OCI-LY7 (cell line): ENCODE data around the gene STUM. TPM values are rescaled to one million over a fixed set of nuclear protein-coding genes. Genes with fewer than 3 reads are reported as not detected.

Experiments used
- BruUV-seq: library from RNA; stranded (reverse); fragments of 400-500 nt; replicated peaks from 2 replicates; lab custom pipeline; 2021; lab: Mats Ljungman, UMichigan
- CTCF ChIA-PET: fragments of 300-600 bp; sonication (Branson Sonifier 250); formaldehyde crosslinking; loops from one replicate; lab custom pipeline; 2022; ENCODE audit warnings: antibody characterized with exemption; ENCODE audit not compliant: unreplicated experiment; lab: Charles Lee
- POLR2A ChIA-PET: fragments of 300-600 bp; sonication (Branson Sonifier 250); formaldehyde crosslinking; loops from one replicate; lab custom pipeline; 2022; ENCODE audit warnings: antibody characterized with exemption; lab: Charles Lee
- DNase-seq: peaks from one replicate; pipeline ENCODE4 v3.0.0-alpha.2; 2015; ENCODE audit warnings: low spot score
- H2AFZ ChIP-seq: fragments of 200-600 bp; sonication (generic), shearing (Covaris generic); 2 replicates; pipeline ENCODE4 v1.6.1; 2014; ENCODE audit warnings: mild to moderate bottlenecking, antibody characterized with exemption, low read length, moderate library complexity
- H3K27ac ChIP-seq: fragments of 200-600 bp; sonication (generic); 2 replicates; pipeline ENCODE4 v1.5.1; 2014; ENCODE audit warnings: mixed run types, low read depth, mild to moderate bottlenecking, moderate library complexity, low read length, inconsistent platforms; ENCODE audit not compliant: poor library complexity, severe bottlenecking
- H3K36me3 ChIP-seq: fragments of 200-600 bp; sonication (generic); 2 replicates; pipeline ENCODE4 v1.6.1; 2014; ENCODE audit warnings: mild to moderate bottlenecking, antibody characterized with exemption, low read length, moderate library complexity, mixed read lengths; ENCODE audit not compliant: insufficient read depth
- H3K4me1 ChIP-seq: fragments of 200-600 bp; sonication (generic); 2 replicates; pipeline ENCODE4 v1.5.1; 2014; ENCODE audit warnings: mild to moderate bottlenecking, low read length; ENCODE audit not compliant: insufficient read depth, poor library complexity, severe bottlenecking
- H3K4me2 ChIP-seq: fragments of 200-600 bp; sonication (generic); 2 replicates; pipeline ENCODE4 v1.6.1; 2014; ENCODE audit warnings: mild to moderate bottlenecking, low read length
- H3K4me3 ChIP-seq: fragments of 200-600 bp; sonication (generic); 2 replicates; pipeline ENCODE4 v1.5.1; 2014; ENCODE audit warnings: mild to moderate bottlenecking, low read depth, low read length; ENCODE audit not compliant: poor library complexity, severe bottlenecking
- H3K79me2 ChIP-seq: fragments of 200-600 bp; sonication (generic); 2 replicates; pipeline ENCODE4 v1.6.1; 2016; ENCODE audit warnings: low read depth, mild to moderate bottlenecking, low read length, moderate library complexity, mixed read lengths; ENCODE audit not compliant: insufficient read depth
- H3K9me2 ChIP-seq: fragments of 200-600 bp; sonication (generic); 2 replicates; pipeline ENCODE4 v1.6.1; 2016; ENCODE audit warnings: mild to moderate bottlenecking, low read length, mixed read lengths; ENCODE audit not compliant: insufficient read depth
- H3K9me3 ChIP-seq: fragments of 200-600 bp; sonication (generic); 2 replicates; pipeline ENCODE4 v1.6.1; 2014; ENCODE audit warnings: mild to moderate bottlenecking, mixed run types, low read length, mixed read lengths
- H4K20me1 ChIP-seq: fragments of 200-600 bp; sonication (generic); 2 replicates; pipeline ENCODE4 v1.6.1; 2014; ENCODE audit warnings: mild to moderate bottlenecking, antibody characterized with exemption, low read length, moderate library complexity, mixed read lengths; ENCODE audit not compliant: insufficient read depth
- CTCF ChIP-seq: fragments of 200-600 bp; sonication (generic); conservative IDR thresholded peaks from 2 replicates; pipeline ENCODE4 v1.5.1; 2014; ENCODE audit warnings: mild to moderate bottlenecking, antibody characterized with exemption, low read length, moderate library complexity, mixed read lengths
- EZH2phosphoT487 ChIP-seq: fragments of 200-600 bp; sonication (generic); IDR thresholded peaks from 2 replicates; pipeline ENCODE4 v1.6.1; 2018; ENCODE audit warnings: low read depth, borderline replicate concordance, mild to moderate bottlenecking, mixed run types, antibody characterized with exemption, low read length, moderate library complexity, mixed read lengths
- intact Hi-C: fragments of 100-400 bp; cut with micrococcal nuclease; formaldehyde crosslinking; loops from one replicate; pipeline ENCODE4 v1.10.0; 2022; ENCODE audit not compliant: unreplicated experiment
- total RNA-seq, 2 experiments: library from RNA; depleted of rRNA in 1 of 2; stranded (reverse); fragments of >200 nt in 1 of 2; shearing (Covaris generic) in 1 of 2; gene quantifications; 2 replicates each; pipeline ENCODE4 v1.2.3, GENCODE V29; 2014 to 2022

STUM gene
- total RNA-seq, 2 experiments from 2014 or later = not detected

DNA sequence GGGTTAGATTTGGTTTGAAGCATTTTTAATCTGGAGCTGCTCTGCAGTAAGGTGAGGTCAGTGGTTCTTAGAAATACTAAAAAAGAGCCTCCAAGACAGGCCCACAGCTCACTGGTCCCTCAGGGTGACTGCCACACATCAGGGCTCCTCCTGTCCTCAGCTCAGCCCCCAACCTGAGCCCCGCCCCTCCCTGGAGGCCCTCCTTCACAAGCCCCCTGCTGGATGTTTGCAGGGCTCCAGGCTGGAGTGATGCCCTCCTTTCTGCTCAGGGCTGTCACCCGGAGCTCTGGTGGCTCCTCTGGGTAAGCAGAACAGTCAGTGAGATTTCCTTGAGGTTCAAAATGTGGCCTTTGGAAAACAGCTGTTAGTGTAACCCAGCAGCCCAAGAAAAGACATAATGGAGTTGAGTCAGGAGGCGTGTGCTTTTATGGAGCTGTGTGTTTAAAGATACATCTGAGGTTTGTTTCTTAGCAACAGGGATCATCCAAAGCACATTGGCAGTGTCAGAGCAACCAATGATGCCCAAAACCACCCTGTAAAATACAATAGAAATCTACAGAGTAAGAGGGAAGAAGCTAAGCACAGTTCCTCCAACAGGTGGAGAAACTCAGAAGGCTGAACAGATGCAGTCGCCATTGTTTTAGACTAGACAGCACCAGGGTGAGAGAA lies 21.4 kb downstream of the STUM start:
- DNase-seq = peak; percentile 67
- no peak overlapping the region for H3K4me3 ChIP-seq
- H3K79me2 ChIP-seq = no peaks in the 10 kb centered on the region
- H4K20me1 ChIP-seq = no peaks in the 10 kb centered on the region
- no peak overlapping the region for H3K27ac ChIP-seq
- H3K36me3 ChIP-seq = no peaks in the 10 kb centered on the region
- ChIA-PET CTCF (interaction anchor here (0.9 to 1.4 kb wide), 3 partner anchors 14 to 147 kb away, joined by 3 read pairs; no protein-coding TSS in a partner anchor), POLR2A (interaction anchor here (0.5 to 1.9 kb wide), 4 partner anchors 26 to 394 kb away, joined by 3 to 6 read pairs (median 4); no protein-coding TSS in a partner anchor)
- no peaks in the 10 kb centered on the region for H3K9me3 ChIP-seq
- no peak overlapping the region for H3K4me2 ChIP-seq
- no peak overlapping the region; the same call in 1 of the 2 replicates for H2AFZ ChIP-seq
- no peaks in the 10 kb centered on the region for H3K9me2 ChIP-seq
- H3K4me1 ChIP-seq = peaks cover 9% of the 10 kb centered on the region
- TF ChIP-seq CTCF (peak; percentile 76), EZH2phosphoT487 (no peak)
- no TSS peak for BruUV-seq
- intact Hi-C loops = no loop called here

DNA sequence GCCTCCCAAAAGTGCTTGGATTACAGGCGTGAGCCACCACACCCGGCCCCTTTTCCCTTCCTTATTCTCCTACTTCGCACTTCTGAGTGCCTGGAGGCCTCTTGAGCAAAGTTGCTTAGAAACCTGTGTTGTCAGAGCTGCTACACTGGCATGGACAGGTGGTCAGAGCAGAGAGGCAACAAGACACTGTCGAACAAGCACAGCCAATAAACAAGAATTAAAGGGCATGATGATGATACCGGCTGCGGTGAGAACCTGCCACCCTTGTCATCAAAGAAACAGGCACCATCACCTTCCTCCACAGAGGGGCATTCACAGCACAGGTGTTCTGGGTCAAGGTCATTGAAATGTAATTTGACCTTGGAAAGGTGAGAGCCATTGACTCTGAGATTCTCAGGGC lies 23.3 kb downstream of the STUM start:
- Histone ChIP-seq H3K4me1 (peaks cover 9% of the 10 kb centered on the region), H3K79me2 (no peaks in the 10 kb centered on the region), H3K36me3 (no peaks in the 10 kb centered on the region), H3K9me2 (no peaks in the 10 kb centered on the region), H3K4me3 (no peak overlapping the region), H4K20me1 (no peaks in the 10 kb centered on the region), H3K27ac (no peak overlapping the region), H3K4me2 (no peak overlapping the region), H3K9me3 (no peaks in the 10 kb centered on the region), H2AFZ (no peak overlapping the region)
- ChIA-PET POLR2A (no interaction called here), CTCF (no interaction called here)
- intact Hi-C loops = no loop called here
- no peak for TF ChIP-seq EZH2phosphoT487
- no peak for TF ChIP-seq CTCF
- no TSS peak for BruUV-seq
- DNase-seq = no peak

DNA sequence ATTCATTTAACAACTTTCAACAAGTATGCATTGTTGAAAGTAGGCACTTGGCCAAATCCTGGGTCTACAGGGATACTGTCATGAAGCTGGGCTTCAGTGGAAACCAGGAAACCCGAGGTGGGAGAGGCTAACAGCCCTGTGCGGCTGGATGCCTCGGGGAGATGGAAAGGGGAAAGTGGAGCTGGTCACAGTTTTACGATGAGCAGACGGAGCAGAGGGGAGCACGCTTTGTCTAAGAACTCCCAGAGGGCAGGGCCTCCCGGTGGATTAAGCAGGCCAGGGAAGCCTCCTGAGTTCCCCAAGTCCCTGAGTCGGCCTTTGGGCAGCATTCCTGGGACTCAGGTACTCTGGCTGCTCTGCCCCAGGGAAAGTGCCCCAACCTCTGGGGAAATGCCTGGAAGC lies 23.8 kb downstream of the STUM start:
- CTCF ChIA-PET = no interaction called here
- no TSS peak for BruUV-seq

More for the DNA sequence above, 23.8 kb downstream of the STUM start:
- intact Hi-C loops = no loop called here
- H3K9me3 ChIP-seq = no peaks in the 10 kb centered on the region
- peaks cover 9% of the 10 kb centered on the region for H3K4me1 ChIP-seq
- no peaks in the 10 kb centered on the region for H3K9me2 ChIP-seq
- H3K27ac ChIP-seq = no peak overlapping the region
- POLR2A ChIA-PET = no interaction called here
- H3K4me3 ChIP-seq = no peak overlapping the region
- no peaks in the 10 kb centered on the region for H4K20me1 ChIP-seq
- no peaks in the 10 kb centered on the region for H3K79me2 ChIP-seq
- H3K36me3 ChIP-seq = no peaks in the 10 kb centered on the region
- no peak for DNase-seq
- no peak overlapping the region for H2AFZ ChIP-seq
- no peak overlapping the region for H3K4me2 ChIP-seq
- TF ChIP-seq EZH2phosphoT487 = no peak
- no peak for TF ChIP-seq CTCF
